Natural killer cell (primary cell): ENCODE data around the gene TCERG1L. TPM values are rescaled to one million over a fixed set of nuclear protein-coding genes. Genes with fewer than 3 reads are reported as not detected.
"Not testable (repeated sequence)": the region's sequence is repeated elsewhere in the genome, so short reads cannot be mapped to it uniquely, and the experiment has no call there.

Experiments
- ATAC-seq, 3 donors: fragments of 150-1000 bp in 2 of 3; fragments of 200-7000 bp in 1 of 3; cut with Tn5 transposase; 1 replicate in 1 of 3; 2 replicates in 2 of 3; pipeline ENCODE4 v1.10.0; 2021; ENCODE audit warnings: mild to moderate bottlenecking in 2 of 3, moderate library complexity in 2 of 3
- DNase-seq, 2 donors: peaks; one replicate each; pipeline versions ENCODE4 v3.0.0 to v3.0.0-alpha.2; 2013 to 2021; ENCODE audit warnings: mixed read lengths in 1 of 2
- H3K27ac ChIP-seq: one replicate; pipeline ENCODE4 v1.5.1; 2013; ENCODE audit warnings: mild to moderate bottlenecking, low read length
- H3K27me3 ChIP-seq: one replicate; pipeline ENCODE4 v1.6.1; 2013; ENCODE audit warnings: low read length; ENCODE audit not compliant: control insufficient read depth, insufficient read depth
- H3K36me3 ChIP-seq: one replicate; pipeline ENCODE4 v1.6.1; 2013; ENCODE audit warnings: low read length; ENCODE audit not compliant: control insufficient read depth, insufficient read depth
- H3K4me1 ChIP-seq: one replicate; pipeline ENCODE4 v1.6.1; 2013; ENCODE audit warnings: low read length; ENCODE audit not compliant: control insufficient read depth, insufficient read depth
- H3K4me3 ChIP-seq: one replicate; pipeline ENCODE4 v1.5.1; 2013; ENCODE audit warnings: low read length
- H3K9me3 ChIP-seq: one replicate; pipeline ENCODE4 v1.6.1; 2013; ENCODE audit warnings: low read length; ENCODE audit not compliant: control insufficient read depth, insufficient read depth
- H3K27ac Mint-ChIP-seq, 2 donors: one replicate each; pipeline ENCODE4 v1.8.0; 2022; ENCODE audit warnings: mild to moderate bottlenecking in 2 of 2, mixed read lengths in 2 of 2, moderate library complexity in 1 of 2
- H3K27me3 Mint-ChIP-seq, 2 donors: one replicate each; pipeline ENCODE4 v1.8.0; 2022; ENCODE audit warnings: low read depth in 2 of 2, mixed read lengths in 2 of 2
- H3K36me3 Mint-ChIP-seq: one replicate; pipeline ENCODE4 v1.8.0; 2022; ENCODE audit warnings: mixed read lengths
- H3K4me1 Mint-ChIP-seq, 2 donors: one replicate each; pipeline ENCODE4 v1.8.0; 2022; ENCODE audit warnings: mixed read lengths in 2 of 2
- H3K4me3 Mint-ChIP-seq: one replicate; pipeline ENCODE4 v1.8.0; 2022; ENCODE audit warnings: mild to moderate bottlenecking, moderate library complexity, mixed read lengths
- H3K9me3 Mint-ChIP-seq, 2 donors: one replicate each; pipeline ENCODE4 v1.8.0; 2022; ENCODE audit warnings: mixed read lengths in 2 of 2
- CTCF ChIP-seq: fragments of 200-600 bp; IDR thresholded peaks from one replicate; pipeline ENCODE4 v1.8.0; 2022; ENCODE audit warnings: antibody characterized with exemption
- WGBS: methylation state at CpG from one replicate; pipeline ENCODE4 v1.1.7; 2013; ENCODE audit warnings: missing lambda C conversion rate; ENCODE audit not compliant: insufficient coverage; 5-methylcytosine and 5-hydroxymethylcytosine counted together
- intact Hi-C: fragments of 100-400 bp; cut with micrococcal nuclease; formaldehyde crosslinking; loops from one replicate; pipeline ENCODE4 v1.14.2; 2022
- total RNA-seq, 4 donors: library from RNA; stranded (reverse); fragments of 120-200 nt in 1 of 4; gene quantifications; one replicate each; pipeline versions ENCODE4 v1.2.3 to v1.2.4, GENCODE V29; 2013 to 2022

Gene TCERG1L
- total RNA-seq, 3 donors from 2014 or later (not counting 1 experiment from before 2014, with no cell fraction given): 0.48 TPM; not detected in 2

- no peak overlapping the region for H3K4me3 ChIP-seq
- no peak overlapping the region for H3K4me3 Mint-ChIP-seq
- WGBS: 83% methylated on average over 17 of the region's 17 CpGs
Observed at GRCh38 chr10:131154306-131155025, 157.1 kb downstream of the TCERG1L start.

GRCh38 chr10:131152456-131152855 is 159.1 kb downstream of the TCERG1L start:
- DNase-seq, H3K9me3 Mint-ChIP-seq, H3K4me1 Mint-ChIP-seq, H3K4me3 Mint-ChIP-seq, intact Hi-C loops, ATAC-seq, H3K9me3 ChIP-seq, H3K36me3 ChIP-seq, H3K27ac Mint-ChIP-seq, H3K27ac ChIP-seq, H3K27me3 Mint-ChIP-seq, H3K27me3 ChIP-seq, H3K4me3 ChIP-seq, H3K36me3 Mint-ChIP-seq, H3K4me1 ChIP-seq: not testable (repeated sequence)

More at GRCh38 chr10:131154306-131155025, 157.1 kb downstream of the TCERG1L start:
- DNase-seq (no peak), ATAC-seq (no peak)
- Mint-ChIP-seq H3K9me3 (peaks cover 0 to 2% of the 10 kb centered on the region in 2 donors), H3K27me3 (no peaks in the 10 kb centered on the region), H3K36me3 (no peaks in the 10 kb centered on the region), H3K4me1 (no peaks in the 10 kb centered on the region), H3K27ac (no peak overlapping the region)
- intact Hi-C loops: no loop called here
- Histone ChIP-seq H3K9me3 (peaks cover 2% of the 10 kb centered on the region), H3K27me3 (no peaks in the 10 kb centered on the region), H3K27ac (no peak overlapping the region), H3K36me3 (no peaks in the 10 kb centered on the region), H3K4me1 (no peaks in the 10 kb centered on the region)
- TF ChIP-seq CTCF: no peak

- Mint-ChIP-seq H3K27me3 (no peaks in the 10 kb centered on the region), H3K4me3 (no peak overlapping the region), H3K9me3 (peaks cover 0 to 2% of the 10 kb centered on the region in 2 donors), H3K4me1 (no peaks in the 10 kb centered on the region), H3K27ac (no peak overlapping the region), H3K36me3 (no peaks in the 10 kb centered on the region)
- Histone ChIP-seq H3K9me3 (peaks cover 2% of the 10 kb centered on the region), H3K4me3 (no peak overlapping the region), H3K36me3 (no peaks in the 10 kb centered on the region), H3K4me1 (no peaks in the 10 kb centered on the region), H3K27me3 (no peaks in the 10 kb centered on the region), H3K27ac (no peak overlapping the region)
- ATAC-seq (no peak), DNase-seq (no peak)
- intact Hi-C loops: no loop called here
- 71% methylated on average over 4 of the region's 4 CpGs for WGBS
- TF ChIP-seq CTCF: no peak
Observed at GRCh38 chr10:131150126-131150525, 161.4 kb downstream of the TCERG1L start.

- no peaks in the 10 kb centered on the region for H3K27me3 ChIP-seq
- H3K36me3 ChIP-seq: no peaks in the 10 kb centered on the region
- Mint-ChIP-seq H3K27me3 (no peaks in the 10 kb centered on the region), H3K4me3 (no peak overlapping the region), H3K27ac (no peak overlapping the region), H3K4me1 (no peaks in the 10 kb centered on the region), H3K36me3 (no peaks in the 10 kb centered on the region), H3K9me3 (peaks cover 0 to 2% of the 10 kb centered on the region in 2 donors)
- no peaks in the 10 kb centered on the region for H3K4me1 ChIP-seq
- ATAC-seq (no peak), DNase-seq (no peak)
- no peak for TF ChIP-seq CTCF
- no peak overlapping the region for H3K4me3 ChIP-seq
- peaks cover 2% of the 10 kb centered on the region for H3K9me3 ChIP-seq
- H3K27ac ChIP-seq: no peak overlapping the region
- 84% methylated on average over 10 of the region's 10 CpGs for WGBS
- intact Hi-C loops: no loop called here
Observed at GRCh38 chr10:131149586-131149985, 161.9 kb downstream of the TCERG1L start.
